K562 (cell line): ENCODE data around the gene OR4D2. TPM values are rescaled to one million over a fixed set of nuclear protein-coding genes. Genes with fewer than 3 reads are reported as not detected.

ENCODE experiments used
- ARID4B ChIP-seq: sonication (generic); formaldehyde crosslinking; IDR thresholded peaks from 2 replicates; pipeline ENCODE4 v1.8.0; 2022; ENCODE audit warnings: mild to moderate bottlenecking, missing genetic modification reagents
- BRD4 ChIP-seq: fragments of 200-600 bp; sonication (generic); IDR thresholded peaks from 2 replicates; pipeline ENCODE4 v1.6.1; 2017; ENCODE audit warnings: inconsistent platforms
- C11orf30 ChIP-seq: fragments of 450-650 bp; IDR thresholded peaks from 2 replicates; pipeline ENCODE4 v1.6.1; 2016; ENCODE audit warnings: low read depth, mild to moderate bottlenecking
- E2F6 ChIP-seq, 2 experiments: IDR thresholded peaks; 2 replicates each; pipeline ENCODE4 v1.6.1; 2011; ENCODE audit warnings: borderline replicate concordance in 1 of 2, control low read depth in 1 of 2, low read depth in 1 of 2, low read length in 1 of 2, mild to moderate bottlenecking in 1 of 2, mixed read lengths in 1 of 2, moderate library complexity in 1 of 2; ENCODE audit not compliant: insufficient read depth in 1 of 2, insufficient read length in 1 of 2, poor library complexity in 1 of 2, severe bottlenecking in 1 of 2; ENCODE audit errors: extremely low read depth in 1 of 2
- FOSL1 ChIP-seq: fragments of 200-800 bp; sonication (Bioruptor generic); conservative IDR thresholded peaks from 2 replicates; pipeline ENCODE4 v1.6.1; 2016; ENCODE audit warnings: missing genetic modification characterization, missing compliant biosample characterization
- MAFF ChIP-seq: IDR thresholded peaks from 2 replicates; pipeline ENCODE4 v1.6.1; 2012; ENCODE audit warnings: low read length, improper control_type of control experiment
- MEF2D ChIP-seq: conservative IDR thresholded peaks from 2 replicates; pipeline ENCODE4 v1.6.1; 2016; ENCODE audit warnings: low read depth, missing genetic modification characterization, missing compliant biosample characterization
- MXD1 ChIP-seq: fragments of 250-450 bp; sonication (Bioruptor Pico); IDR thresholded peaks from 2 replicates; pipeline ENCODE4 v1.8.0; 2021; ENCODE audit warnings: borderline replicate concordance, mild to moderate bottlenecking, moderate library complexity; ENCODE audit not compliant: poor library complexity, severe bottlenecking
- NONO ChIP-seq, 2 experiments: fragments of 200-400 bp in 1 of 2; fragments of 450-650 bp in 1 of 2; formaldehyde crosslinking in 1 of 2; IDR thresholded peaks; 2 replicates each; pipeline ENCODE4 v1.6.1; 2017; ENCODE audit warnings: low read depth in 2 of 2, mild to moderate bottlenecking in 2 of 2, moderate library complexity in 2 of 2, low read length in 1 of 2
- SMARCA5 ChIP-seq: fragments of 450-650 bp; IDR thresholded peaks from 2 replicates; pipeline ENCODE4 v1.6.1; 2016
- SP2 ChIP-seq: IDR thresholded peaks from 2 replicates; pipeline ENCODE4 v1.6.1; 2011; ENCODE audit warnings: mild to moderate bottlenecking, low read depth, low read length, moderate library complexity; ENCODE audit not compliant: poor library complexity, severe bottlenecking; ENCODE audit errors: extremely low read depth
- TCF7 ChIP-seq: sonication (generic); IDR thresholded peaks from 2 replicates; pipeline ENCODE4 v1.6.1; 2016; ENCODE audit warnings: antibody characterized with exemption, borderline replicate concordance
- U2AF1 ChIP-seq: fragments of 200-400 bp; formaldehyde crosslinking; optimal IDR thresholded peaks from 2 replicates; pipeline ENCODE3; 2017; ENCODE audit warnings: mild to moderate bottlenecking, low read depth, low read length, moderate library complexity
- XRCC3 ChIP-seq: fragments of 450-650 bp; IDR thresholded peaks from 2 replicates; pipeline ENCODE4 v1.6.1; 2017; ENCODE audit warnings: mild to moderate bottlenecking, moderate library complexity
- YBX1 ChIP-seq: fragments of 450-650 bp; IDR thresholded peaks from 2 replicates; pipeline ENCODE4 v1.7.1; 2016; ENCODE audit warnings: mild to moderate bottlenecking
- ZNF197 ChIP-seq: fragments of 200-800 bp; sonication (Bioruptor generic); IDR thresholded peaks from 2 replicates; pipeline ENCODE4 v1.6.1; 2016; ENCODE audit warnings: low read depth, missing genetic modification characterization, missing compliant biosample characterization
- ZNF263 ChIP-seq: sonication (generic); formaldehyde crosslinking; IDR thresholded peaks from 2 replicates; pipeline ENCODE4 v1.8.0; 2022; ENCODE audit warnings: mild to moderate bottlenecking, missing genetic modification reagents, borderline replicate concordance
- ZNF277 ChIP-seq: fragments of 250-450 bp; sonication (Bioruptor Pico); IDR thresholded peaks from 2 replicates; pipeline ENCODE4 v1.8.0; 2022; ENCODE audit warnings: inconsistent platforms, mild to moderate bottlenecking, moderate library complexity, borderline replicate concordance
- ZNF282 ChIP-seq: sonication (generic); formaldehyde crosslinking; IDR thresholded peaks from 2 replicates; pipeline ENCODE4 v1.8.1; 2023; ENCODE audit warnings: missing genetic modification reagents
- polyA plus RNA-seq, 8 experiments: library from polyadenylated mRNA; depleted of rRNA in 4 of 8; stranded (reverse) in 5 of 8; unstranded in 3 of 8; fragments of >200 nt; fragmentation: Nextera tagmentation in 2 of 8; fragmentation: Illumina TruSeq in 1 of 8; extraction: Ambion mirVana in 2 of 8; extraction: Trizol in 1 of 8; gene quantifications; 2 replicates each; pipeline versions ENCODE4 v1.2.1 to v1.2.3, GENCODE V29; 2011 to 2014; ENCODE audit warnings: inconsistent platforms in 1 of 8, missing spikeins in 1 of 8
- total RNA-seq, 7 experiments: library from RNA; depleted of rRNA in 6 of 7; stranded (reverse); fragments of >200 nt in 6 of 7; fragmentation: Illumina TruSeq in 2 of 7; extraction: Trizol in 2 of 7; gene quantifications; 2 replicates each; pipeline versions ENCODE4 v1.2.1 to v1.2.3, GENCODE V29; 2011 to 2021; ENCODE audit warnings: low replicate concordance in 1 of 7

The OR4D2 gene
- total and polyA plus RNA-seq, 9 of the 15 experiments (the other 6 are each of a cell fraction or from before 2014, with no cell fraction given), result not detected

GRCh38 chr17:58219007-58219788 is 52.4 kb downstream of the OR4D2 start, which contains the start of gene MKS1 (continued):
- no peak for TF ChIP-seq ZNF282 (CRISPR knock-in tag)
- no peak for TF ChIP-seq TCF7
- TF ChIP-seq MEF2D (tag), result 0 out of 2 replicates have a peak, but pooled peaks have one; percentile 57
- TF ChIP-seq E2F6 (IDR thresholded peaks at IDR 0.05; ENCODE audit: borderline replicate concordance in 1 of 2, extremely low read depth in 1 of 2, insufficient read depth in 1 of 2, insufficient read length in 1 of 2, low read depth in 1 of 2, low read length in 1 of 2, poor library complexity in 1 of 2, severe bottlenecking in 1 of 2), result peak; percentile 66 to 82
- no peak for TF ChIP-seq XRCC3
- TF ChIP-seq SMARCA5, result no peak
- no peak for TF ChIP-seq MAFF
- no peak for TF ChIP-seq BRD4
- no peak for TF ChIP-seq MXD1
- TF ChIP-seq ZNF277 (CRISPR knock-in tag), result no peak
- TF ChIP-seq YBX1, result no peak
- peak in 1 of 2 experiments; percentile 29; a peak in 1 of 4 replicates for TF ChIP-seq NONO (IDR thresholded peaks at IDR 0.05; ENCODE audit: low read depth in 2 of 2, low read length in 1 of 2)
- peak; percentile 98 for TF ChIP-seq C11orf30
- no peak for TF ChIP-seq U2AF1
- 0 out of 2 replicates have a peak, but pooled peaks have one; percentile 6 for TF ChIP-seq ZNF263 (CRISPR knock-in tag)
- no peak for TF ChIP-seq FOSL1 (tag)
- peak; percentile 86 for TF ChIP-seq ARID4B
- TF ChIP-seq ZNF197 (CRISPR knock-in tag), result no peak
- TF ChIP-seq SP2, result no peak
